22Rv1 (cell line): Measurements from ENCODE around the gene USP40.

Experiments
- H3K27ac ChIP-seq: fragments of 450-650 bp; 2 replicates; pipeline ENCODE4 v1.5.1; 2017
- ZFX ChIP-seq: fragments of 450-650 bp; IDR thresholded peaks from 2 replicates; pipeline ENCODE4 v1.6.1; 2017; ENCODE audit warnings: antibody characterized with exemption, borderline replicate concordance
- TF ChIP-seq, protein P1 (sequence below): fragments of 450-650 bp; IDR thresholded peaks from 2 replicates; pipeline ENCODE4 v1.5.1; 2017; ENCODE audit warnings: mild to moderate bottlenecking

Gene USP40

DNA sequence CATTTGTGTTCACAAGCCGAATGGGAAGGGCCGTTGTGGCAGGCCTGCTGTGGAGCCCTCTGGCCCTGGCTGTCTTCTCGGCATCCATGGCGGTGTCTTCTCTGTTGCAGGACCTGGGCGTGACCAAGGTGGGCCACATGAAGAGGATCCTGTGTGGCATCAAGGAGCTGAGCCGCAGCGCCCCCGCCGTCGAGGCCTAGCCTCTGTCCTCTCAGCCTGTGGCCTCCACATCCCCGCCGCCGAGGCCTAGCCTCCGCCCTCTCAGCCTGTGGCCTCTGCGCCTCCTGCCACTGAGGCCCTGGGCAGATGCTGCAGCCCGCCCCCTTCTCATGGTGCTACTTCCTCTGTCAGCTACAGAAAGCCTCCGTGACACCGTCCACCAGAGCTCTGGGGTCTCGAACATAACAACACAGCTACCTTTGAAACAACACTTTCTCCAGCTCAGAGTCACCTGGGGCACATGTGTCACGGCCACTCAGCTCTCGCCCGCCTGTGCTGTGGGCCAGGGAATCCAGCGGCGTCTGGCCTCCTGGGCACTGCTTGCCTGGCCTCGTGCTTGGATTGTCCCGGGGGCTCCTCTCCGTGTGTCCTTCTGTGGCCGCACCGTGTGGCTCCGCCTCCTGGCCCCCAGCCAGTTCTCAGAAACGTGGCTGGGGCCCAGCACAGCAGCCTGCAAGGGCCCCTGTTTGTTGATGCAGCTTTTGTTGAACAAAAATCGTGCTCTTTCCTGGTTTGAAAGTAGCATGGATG is 97.1 kb downstream of the USP40 start:
- no peak overlapping the region for H3K27ac ChIP-seq
- TF ChIP-seq, protein P1, sequence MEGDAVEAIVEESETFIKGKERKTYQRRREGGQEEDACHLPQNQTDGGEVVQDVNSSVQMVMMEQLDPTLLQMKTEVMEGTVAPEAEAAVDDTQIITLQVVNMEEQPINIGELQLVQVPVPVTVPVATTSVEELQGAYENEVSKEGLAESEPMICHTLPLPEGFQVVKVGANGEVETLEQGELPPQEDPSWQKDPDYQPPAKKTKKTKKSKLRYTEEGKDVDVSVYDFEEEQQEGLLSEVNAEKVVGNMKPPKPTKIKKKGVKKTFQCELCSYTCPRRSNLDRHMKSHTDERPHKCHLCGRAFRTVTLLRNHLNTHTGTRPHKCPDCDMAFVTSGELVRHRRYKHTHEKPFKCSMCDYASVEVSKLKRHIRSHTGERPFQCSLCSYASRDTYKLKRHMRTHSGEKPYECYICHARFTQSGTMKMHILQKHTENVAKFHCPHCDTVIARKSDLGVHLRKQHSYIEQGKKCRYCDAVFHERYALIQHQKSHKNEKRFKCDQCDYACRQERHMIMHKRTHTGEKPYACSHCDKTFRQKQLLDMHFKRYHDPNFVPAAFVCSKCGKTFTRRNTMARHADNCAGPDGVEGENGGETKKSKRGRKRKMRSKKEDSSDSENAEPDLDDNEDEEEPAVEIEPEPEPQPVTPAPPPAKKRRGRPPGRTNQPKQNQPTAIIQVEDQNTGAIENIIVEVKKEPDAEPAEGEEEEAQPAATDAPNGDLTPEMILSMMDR = no peak
- TF ChIP-seq ZFX = no peak

DNA sequence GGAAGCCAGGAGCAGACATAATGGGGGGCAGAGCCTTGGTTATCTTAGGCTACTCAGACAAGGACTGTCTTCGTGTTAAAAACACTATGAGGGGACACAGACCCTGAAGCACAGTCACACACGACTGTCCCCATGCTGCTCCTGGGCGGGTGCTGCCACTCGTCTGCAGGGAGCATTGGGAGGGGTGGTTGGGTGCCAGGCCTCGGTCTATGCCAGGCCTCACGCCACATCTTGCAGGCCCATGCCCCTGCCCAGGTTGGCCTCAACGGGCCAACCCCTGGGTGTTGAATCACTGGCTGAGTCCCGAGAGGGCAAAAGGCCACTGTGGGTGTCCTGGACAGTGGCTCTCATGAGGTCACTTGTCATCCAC is 97.9 kb downstream of the USP40 start:
- H3K27ac ChIP-seq = no peak overlapping the region
- no peak for TF ChIP-seq ZFX
- TF ChIP-seq, protein P1 = no peak

DNA sequence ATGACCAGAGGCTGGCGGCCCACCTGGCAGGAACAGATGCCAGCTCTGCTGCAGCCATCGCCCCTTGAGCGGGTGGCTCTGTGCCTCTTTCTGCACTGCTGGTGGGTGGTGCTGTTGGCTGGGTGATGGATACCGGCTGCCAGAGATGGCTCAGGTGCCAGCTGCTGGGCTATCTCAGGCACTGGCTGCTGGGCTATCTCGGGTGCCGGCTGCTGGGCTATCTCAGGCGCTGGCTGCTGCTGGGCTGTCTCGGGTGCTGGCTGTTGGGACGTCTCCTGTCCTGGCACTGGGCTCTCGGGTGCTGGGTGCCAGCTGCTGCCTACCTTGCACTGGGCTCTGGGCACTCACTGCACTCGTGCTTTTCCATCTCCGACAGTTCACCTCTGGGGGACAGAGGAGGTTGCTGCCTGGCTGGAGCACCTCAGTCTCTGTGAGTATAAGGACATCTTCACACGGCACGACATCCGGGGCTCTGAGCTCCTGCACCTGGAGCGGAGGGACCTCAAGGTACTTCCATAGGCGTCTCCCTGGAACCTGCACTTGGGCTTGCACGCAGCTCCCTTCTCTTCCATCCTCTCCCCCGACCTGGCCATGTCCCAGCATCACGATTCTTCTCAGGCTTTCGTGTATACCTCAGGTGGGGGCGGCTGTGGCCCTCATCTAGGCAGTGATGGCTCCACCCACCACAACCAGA is 98.4 kb downstream of the USP40 start:
- H3K27ac ChIP-seq = no peak overlapping the region
- TF ChIP-seq, protein P1 = no peak
- no peak for TF ChIP-seq ZFX

DNA sequence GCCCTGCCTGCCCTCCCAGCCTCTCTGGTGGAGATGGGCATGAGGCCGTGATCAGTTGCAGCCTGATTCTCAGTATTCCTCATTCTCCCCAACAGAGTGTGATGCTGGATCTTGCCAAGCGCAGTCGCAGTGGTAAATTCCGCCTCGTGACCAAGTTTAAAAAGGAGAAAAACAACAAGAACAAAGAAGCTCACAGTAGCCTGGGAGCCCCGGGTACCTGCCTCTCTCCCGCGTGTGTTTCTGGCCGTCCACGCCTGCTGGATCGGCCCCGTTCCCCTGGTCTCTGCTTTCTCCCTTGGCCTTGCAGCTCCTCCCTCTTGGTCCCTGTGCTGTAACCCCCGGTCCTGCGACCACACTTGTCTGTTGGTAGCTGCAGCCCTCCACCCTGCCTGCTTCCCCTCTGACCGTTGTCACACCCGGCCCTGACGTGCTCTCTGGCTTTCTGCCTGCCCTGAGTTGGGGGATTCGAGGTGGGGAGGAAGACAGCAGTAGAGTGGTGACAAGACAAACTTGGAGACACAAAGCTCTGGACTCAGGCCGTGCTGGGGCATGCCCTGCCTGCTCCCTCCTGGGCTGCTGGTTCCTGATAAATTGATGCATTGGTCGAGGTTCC is 99.5 kb downstream of the USP40 start:
- TF ChIP-seq, protein P1 = no peak
- TF ChIP-seq ZFX = no peak
- H3K27ac ChIP-seq = no peak overlapping the region

DNA sequence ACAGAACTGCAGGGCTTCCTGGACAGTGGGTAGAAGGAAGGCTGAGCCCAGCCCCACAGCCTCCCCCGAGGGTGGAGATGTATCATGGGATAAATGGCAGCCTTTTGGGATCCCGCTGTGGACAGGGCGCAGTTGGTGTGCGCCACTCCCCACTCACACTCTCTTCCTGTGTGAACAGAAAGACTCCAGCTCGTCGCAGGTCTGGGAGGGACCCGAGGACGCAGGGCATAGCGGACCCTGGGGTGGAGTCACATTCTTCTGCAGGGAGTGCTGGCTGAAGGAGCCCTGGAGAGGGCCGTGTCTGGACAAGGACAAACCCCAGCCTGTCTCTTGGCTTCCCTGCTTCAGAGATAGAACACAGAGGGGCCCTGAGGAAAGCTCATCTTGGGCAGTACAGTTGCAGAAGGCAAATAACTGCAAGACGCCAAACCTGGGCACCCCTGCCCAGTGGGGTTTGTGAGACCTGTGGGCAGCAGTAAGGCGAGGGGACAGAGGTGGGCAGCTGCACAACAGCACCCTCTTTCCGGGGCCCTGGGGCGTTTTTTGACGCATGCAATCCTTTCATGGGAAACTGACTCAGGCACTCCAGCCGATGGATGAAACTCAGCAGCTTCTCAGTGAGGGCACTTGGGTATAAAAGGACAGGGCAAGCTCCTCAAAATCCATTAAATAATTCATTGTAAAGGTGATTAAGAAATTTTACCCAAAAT is 101.9 kb downstream of the USP40 start:
- H3K27ac ChIP-seq = no peak overlapping the region
- TF ChIP-seq, protein P1 = no peak
- TF ChIP-seq ZFX = no peak

DNA sequence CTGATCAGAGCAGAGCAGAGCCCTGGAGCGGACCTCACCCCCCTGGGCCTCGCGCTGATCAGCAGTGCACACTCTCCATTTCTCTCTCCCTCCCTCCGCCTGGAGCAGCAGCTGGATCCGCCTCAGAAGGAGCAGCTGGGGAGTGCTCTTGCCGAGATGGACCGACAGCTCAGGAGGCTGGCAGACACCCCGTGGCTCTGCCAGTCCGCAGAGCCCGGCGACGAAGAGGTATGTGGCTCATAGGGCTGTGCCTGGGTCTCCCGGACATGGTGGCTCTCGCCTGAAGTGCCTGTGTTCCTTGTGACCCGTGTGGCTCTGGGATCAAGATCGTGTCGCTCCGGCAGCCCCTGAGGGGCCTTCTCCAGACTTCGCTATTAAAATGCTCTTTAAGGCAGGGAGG is 102.5 kb downstream of the USP40 start:
- TF ChIP-seq, protein P1 = no peak
- TF ChIP-seq ZFX = no peak
- no peak overlapping the region for H3K27ac ChIP-seq
